ENCODE results near the gene SSTR4. TPM values are rescaled to one million over a fixed set of nuclear protein-coding genes. Genes with fewer than 3 reads are reported as not detected.

Gene SSTR4
- total and polyA plus RNA-seq, 4 donors, result not detected

DNA sequence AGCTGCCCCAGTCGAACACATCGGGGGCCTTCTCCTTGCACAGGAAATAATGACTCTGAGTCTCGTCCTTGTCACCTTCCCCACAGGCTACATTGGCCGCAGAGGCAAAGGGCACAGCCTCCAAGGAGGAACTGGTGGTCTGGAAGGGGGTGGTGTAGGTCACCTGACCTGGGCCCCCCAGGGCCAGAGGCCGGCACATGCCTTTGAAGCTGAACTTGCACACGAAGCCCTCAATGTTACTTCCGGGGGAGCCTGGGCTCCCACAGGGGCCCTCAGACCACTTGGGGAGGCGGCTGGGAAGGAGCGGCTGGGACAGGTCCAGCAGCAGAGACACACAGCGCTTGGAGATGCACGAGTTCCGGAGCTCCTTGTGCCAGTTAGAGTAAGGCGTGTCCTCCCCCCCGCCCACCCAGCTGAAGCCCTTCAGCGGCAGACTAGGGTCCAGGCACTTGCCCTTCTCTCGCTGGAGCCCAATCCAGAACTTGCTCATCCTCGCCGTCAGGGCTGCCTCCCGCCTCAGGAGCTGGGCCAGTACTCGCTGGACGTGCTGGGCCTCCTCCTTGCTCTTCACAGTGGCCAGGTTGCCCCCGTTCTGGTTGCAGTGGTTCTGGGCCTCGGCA lies 50.4 kb downstream of the SSTR4 start:
- Histone ChIP-seq H3K9ac (ENCODE audit: low read depth in 1 of 2, low read length in 2 of 2) (no peak overlapping the region), H3K36me3 (ENCODE audit: control insufficient read depth in 4 of 4, insufficient read depth in 3 of 4, low read depth in 1 of 4, low read length in 3 of 4) (no peaks in the 10 kb centered on the region), H3K4me1 (ENCODE audit: control insufficient read depth in 4 of 4, insufficient read depth in 4 of 4, low read length in 3 of 4) (peaks cover 0 to 3% (median 0%) of the 10 kb centered on the region in 4 donors), H3K4me3 (ENCODE audit: low read depth in 1 of 3, low read length in 3 of 3) (peak overlapping the region in 2 of 3 donors; percentile 8 to 21), H3K9me3 (ENCODE audit: control insufficient read depth in 4 of 4, low read length in 3 of 4) (no peaks in the 10 kb centered on the region), H3K27me3 (ENCODE audit: control insufficient read depth in 4 of 4, insufficient read depth in 4 of 4, low read length in 3 of 4) (no peaks in the 10 kb centered on the region), H3K27ac (ENCODE audit: low read depth in 1 of 2, low read length in 2 of 2) (peak overlapping the region; percentile 80 to 83)
- DNase-seq (ENCODE audit: low spot score), result no peak
- WGBS, result 71% methylated on average over 23 of the region's 23 CpGs
- TF ChIP-seq RAD21 (IDR thresholded peaks at IDR 0.05) (no peak), CTCF (IDR thresholded peaks at IDR 0.05; ENCODE audit: low read depth, low read length, missing input control) (no peak), RXRA (IDR thresholded peaks at IDR 0.05) (no peak), EGR1 (IDR thresholded peaks at IDR 0.05; ENCODE audit: low read depth in 2 of 2) (no peak), GABPA (IDR thresholded peaks at IDR 0.05 in 1 of 2, conservative IDR thresholded peaks at IDR 0.05 in 1 of 2) (no peak), FOXA1 (IDR thresholded peaks at IDR 0.05) (no peak), TAF1 (conservative IDR thresholded peaks at IDR 0.05) (no peak), REST (IDR thresholded peaks at IDR 0.05) (no peak), MAX (IDR thresholded peaks at IDR 0.05) (no peak), SP1 (IDR thresholded peaks at IDR 0.05) (no peak), YY1 (IDR thresholded peaks at IDR 0.05) (no peak), JUND (IDR thresholded peaks at IDR 0.05) (no peak), HNF4G (IDR thresholded peaks at IDR 0.05) (no peak), FOXA2 (IDR thresholded peaks at IDR 0.05) (no peak), NR2F2 (IDR thresholded peaks at IDR 0.05) (no peak)
- TF ChIP-seq, protein P1, sequence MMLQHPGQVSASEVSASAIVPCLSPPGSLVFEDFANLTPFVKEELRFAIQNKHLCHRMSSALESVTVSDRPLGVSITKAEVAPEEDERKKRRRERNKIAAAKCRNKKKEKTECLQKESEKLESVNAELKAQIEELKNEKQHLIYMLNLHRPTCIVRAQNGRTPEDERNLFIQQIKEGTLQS (IDR thresholded peaks at IDR 0.05), result no peak
- TF ChIP-seq, protein P2, sequence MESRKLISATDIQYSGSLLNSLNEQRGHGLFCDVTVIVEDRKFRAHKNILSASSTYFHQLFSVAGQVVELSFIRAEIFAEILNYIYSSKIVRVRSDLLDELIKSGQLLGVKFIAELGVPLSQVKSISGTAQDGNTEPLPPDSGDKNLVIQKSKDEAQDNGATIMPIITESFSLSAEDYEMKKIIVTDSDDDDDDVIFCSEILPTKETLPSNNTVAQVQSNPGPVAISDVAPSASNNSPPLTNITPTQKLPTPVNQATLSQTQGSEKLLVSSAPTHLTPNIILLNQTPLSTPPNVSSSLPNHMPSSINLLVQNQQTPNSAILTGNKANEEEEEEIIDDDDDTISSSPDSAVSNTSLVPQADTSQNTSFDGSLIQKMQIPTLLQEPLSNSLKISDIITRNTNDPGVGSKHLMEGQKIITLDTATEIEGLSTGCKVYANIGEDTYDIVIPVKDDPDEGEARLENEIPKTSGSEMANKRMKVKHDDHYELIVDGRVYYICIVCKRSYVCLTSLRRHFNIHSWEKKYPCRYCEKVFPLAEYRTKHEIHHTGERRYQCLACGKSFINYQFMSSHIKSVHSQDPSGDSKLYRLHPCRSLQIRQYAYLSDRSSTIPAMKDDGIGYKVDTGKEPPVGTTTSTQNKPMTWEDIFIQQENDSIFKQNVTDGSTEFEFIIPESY (IDR thresholded peaks at IDR 0.05), result no peak

All from liver (tissue), 9 donors.